Activated CD4-positive, alpha-beta T cell treated with anti-CD3 and anti-CD28 coated beads, Interleukin-2, amount 50 U/mL, for 16 hours (primary cell): ENCODE data around the gene NAV1.

ENCODE experiments used
- DNase-seq: peaks from one replicate; pipeline ENCODE4 v3.0.0-alpha.2; 2020

NAV1 gene

GRCh38 chr1:201551877-201552731, 13.2 kb downstream of the NAV1 start:
- no peak for DNase-seq

GRCh38 chr1:201552941-201553351, 14.0 kb downstream of the NAV1 start:
- no peak for DNase-seq

GRCh38 chr1:201553496-201554189, 14.7 kb downstream of the NAV1 start:
- DNase-seq, result no peak

GRCh38 chr1:201554190-201554600, 15.3 kb downstream of the NAV1 start:
- no peak for DNase-seq

DNA sequence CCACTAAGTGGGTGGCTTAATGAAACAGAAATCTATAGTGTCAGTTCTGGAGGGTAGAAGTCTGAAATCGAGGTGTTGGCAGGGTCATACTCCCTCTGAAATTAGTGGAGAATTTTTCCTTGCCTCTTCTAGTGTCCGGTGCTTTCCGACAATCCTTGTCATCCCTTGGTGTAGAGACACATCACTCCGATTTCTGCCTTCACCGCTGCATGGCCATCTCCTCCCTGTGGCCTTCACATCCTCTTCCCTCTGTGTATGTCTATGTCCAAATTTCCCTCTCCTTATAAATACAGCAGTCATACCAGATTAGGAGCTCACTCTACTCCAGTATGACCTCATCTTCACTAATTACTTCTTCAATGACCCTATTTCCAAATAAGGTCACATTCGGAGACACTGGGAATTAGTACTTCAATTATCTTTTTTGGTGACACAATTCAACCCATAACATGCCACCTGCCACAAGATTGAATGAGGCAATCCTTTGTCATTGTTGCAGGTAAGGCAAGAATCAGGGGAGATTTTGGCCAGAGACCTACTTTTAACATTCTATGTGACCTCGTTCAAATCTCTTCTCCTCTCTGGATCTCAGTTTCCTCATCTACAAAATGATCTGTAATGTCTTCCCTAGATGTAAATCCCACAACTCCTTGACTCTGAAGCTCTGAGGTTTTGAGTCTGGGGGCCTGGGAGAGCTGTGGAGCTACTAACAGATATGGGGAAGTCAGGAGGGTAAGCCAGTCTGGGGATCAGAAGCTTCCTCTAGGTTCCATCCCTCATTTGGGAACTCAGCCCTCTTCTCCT, 16.1 kb downstream of the NAV1 start:
- DNase-seq, result no peak

DNA sequence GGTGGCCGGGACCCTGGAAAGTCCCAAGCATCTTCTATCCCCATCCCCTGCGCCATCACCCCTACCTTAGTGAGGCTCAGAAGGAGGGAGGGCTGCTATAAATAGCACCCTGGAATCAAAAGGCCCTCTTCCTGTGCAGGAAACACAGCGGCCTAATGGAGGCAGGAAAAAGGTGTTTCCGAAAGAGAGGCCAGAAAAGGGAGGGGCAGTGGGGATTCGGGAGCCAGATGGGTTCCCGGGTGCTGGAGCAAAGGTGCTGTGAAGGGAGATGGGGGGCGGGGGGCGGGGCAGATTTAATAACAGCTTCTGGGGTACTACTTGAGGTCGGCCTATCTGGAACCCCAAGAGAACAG, 16.6 kb downstream of the NAV1 start:
- no peak for DNase-seq

DNA sequence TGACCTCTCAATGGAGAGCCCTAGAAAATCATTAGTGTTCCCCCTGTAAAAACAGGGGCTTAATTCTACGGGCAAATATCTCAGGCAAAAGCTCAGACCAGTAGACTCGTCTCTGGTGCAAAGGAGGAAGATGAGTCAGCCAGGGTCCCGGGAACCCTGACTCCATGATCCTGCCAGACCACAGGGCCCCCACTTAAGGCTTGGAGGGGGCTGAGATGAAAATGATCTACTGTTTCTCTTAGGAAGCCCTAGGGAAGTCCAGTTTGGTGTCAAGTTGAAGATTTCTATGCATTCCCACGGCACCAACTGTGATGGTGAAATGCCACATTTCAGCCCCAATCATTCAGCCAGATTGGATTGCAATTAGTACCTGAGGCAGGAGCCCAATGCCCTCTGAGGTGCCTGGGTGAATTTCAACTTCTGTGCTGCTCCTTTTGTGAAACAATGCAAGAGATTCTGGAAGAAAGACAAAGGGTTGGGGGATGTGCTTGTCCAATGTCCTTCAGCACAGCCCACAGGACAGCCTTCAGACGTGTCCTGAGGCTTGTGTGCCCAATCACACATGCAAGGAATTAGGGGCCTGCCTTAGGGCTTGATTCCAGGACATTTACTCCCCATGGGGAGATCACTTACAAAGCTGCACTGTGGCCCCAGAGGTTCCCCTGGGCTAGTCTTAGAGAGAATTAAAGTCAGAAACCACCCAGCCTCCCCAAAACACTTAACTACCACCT, 18.1 kb downstream of the NAV1 start:
- DNase-seq, result no peak

- no peak for DNase-seq
Observed at GRCh38 chr1:201557572-201557958, 18.6 kb downstream of the NAV1 start.

GRCh38 chr1:201559679-201560162, 20.8 kb downstream of the NAV1 start:
- DNase-seq, result peak; percentile 72

- DNase-seq, result no peak
Observed at GRCh38 chr1:201560328-201561194, 21.6 kb downstream of the NAV1 start.

- DNase-seq, result no peak
Observed at GRCh38 chr1:201561195-201561564, 22.3 kb downstream of the NAV1 start.

GRCh38 chr1:201561601-201562000, 22.7 kb downstream of the NAV1 start:
- DNase-seq, result no peak

DNA sequence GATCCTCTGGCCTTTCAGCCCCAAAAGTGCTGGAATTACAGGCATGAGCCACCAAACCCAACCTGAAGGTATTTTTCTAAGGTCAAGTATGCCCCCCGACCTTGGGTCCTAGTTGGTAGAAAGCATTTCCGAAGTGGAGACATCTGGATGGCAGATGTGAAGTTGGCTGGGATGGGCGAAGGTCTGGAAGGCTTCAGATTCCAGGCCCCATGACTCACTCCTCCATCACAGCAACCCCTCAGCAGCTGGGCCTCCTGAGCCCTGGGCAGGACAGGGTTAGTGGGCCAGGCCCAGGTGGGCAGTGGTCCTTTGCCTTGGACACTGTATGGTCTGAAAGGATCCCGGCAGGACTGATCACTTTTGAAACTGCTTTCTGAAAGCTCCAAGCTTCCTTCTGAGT, 23.3 kb downstream of the NAV1 start:
- no peak for DNase-seq

- no peak for DNase-seq
Observed at GRCh38 chr1:201562659-201563405, 23.9 kb downstream of the NAV1 start.

- DNase-seq, result no peak
Observed at GRCh38 chr1:201563406-201563780, 24.5 kb downstream of the NAV1 start.

GRCh38 chr1:201563941-201564340, 25.0 kb downstream of the NAV1 start:
- no peak for DNase-seq

GRCh38 chr1:201565024-201565730, 26.2 kb downstream of the NAV1 start:
- no peak for DNase-seq

DNA sequence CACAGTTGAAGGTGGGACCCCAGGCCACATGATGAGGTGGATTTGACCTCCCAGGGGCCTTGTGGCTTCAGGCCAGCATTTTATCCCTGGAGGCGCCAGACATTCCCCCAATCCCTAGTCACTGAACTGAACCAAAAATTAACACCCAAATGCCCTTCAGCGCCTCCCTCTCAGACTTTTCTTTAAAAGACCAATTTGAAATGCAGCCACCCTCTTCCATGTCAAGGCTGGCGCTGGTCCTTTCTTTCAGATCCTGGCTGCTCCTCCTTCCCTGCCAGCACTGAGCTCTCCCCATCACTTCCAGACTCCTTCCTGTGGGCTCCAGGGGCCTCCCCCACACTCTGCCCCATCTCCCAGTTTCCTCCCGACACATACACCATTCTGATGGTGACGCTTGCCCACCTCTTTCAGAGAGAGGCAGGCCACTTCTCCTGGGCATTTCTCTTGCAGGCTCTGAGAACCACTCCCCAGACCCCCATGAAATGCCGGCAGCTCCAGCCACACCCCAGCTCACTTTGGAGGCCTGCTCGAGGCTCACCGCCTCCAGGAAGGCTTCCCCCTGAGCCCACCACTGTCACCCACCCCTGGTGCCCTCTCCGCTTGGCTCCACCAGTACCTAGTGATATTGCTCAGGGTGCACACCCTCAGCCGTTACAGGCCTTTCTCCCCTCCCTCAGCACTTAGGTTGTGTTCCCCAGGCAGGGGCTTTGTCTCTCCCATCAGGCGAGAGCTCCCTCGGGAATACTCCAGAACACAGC, 27.0 kb downstream of the NAV1 start:
- DNase-seq, result no peak

DNA sequence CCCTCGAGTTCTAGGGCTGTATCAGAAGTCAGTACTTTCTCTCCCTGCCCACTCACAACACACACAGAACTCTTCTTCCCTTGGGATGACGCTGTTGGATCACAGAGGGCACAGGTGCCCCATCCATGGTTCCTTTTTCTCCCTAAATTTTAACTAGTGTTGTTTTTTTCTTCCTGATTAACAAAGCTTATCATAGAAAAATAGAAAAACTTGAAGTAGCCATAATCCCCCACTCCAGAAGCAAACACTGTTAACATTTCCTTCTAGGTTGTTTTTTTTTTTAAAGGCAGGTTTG, 27.5 kb downstream of the NAV1 start:
- no peak for DNase-seq
